Measurements from ENCODE around the gene TNRC18.

The TNRC18 gene

DNA sequence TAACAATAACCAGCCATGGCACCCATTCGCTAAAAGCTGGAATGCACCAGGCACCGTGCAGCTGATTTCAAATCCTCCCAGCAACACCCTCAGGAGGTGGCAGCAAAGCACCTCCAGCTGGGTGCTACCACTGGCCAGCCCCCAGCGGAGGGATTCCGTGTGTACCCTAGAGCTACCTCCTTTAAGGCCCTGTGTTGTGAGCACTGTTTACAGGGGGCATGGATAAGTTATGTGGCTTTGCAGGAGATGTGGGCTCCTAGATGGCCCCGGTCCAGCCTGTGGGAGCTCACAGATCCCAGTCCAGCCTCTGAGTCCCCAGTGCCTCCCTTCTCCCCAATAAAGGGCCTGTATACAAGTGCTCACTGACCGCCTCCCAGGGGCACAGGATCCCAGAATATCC lies 27.1 kb downstream of the TNRC18 start:
- Mint-ChIP-seq H3K36me3 (ENCODE audit: low read depth) (peaks cover 45% of the 10 kb centered on the region), H3K4me3 (no peak overlapping the region)
- TF ChIP-seq, protein P1, sequence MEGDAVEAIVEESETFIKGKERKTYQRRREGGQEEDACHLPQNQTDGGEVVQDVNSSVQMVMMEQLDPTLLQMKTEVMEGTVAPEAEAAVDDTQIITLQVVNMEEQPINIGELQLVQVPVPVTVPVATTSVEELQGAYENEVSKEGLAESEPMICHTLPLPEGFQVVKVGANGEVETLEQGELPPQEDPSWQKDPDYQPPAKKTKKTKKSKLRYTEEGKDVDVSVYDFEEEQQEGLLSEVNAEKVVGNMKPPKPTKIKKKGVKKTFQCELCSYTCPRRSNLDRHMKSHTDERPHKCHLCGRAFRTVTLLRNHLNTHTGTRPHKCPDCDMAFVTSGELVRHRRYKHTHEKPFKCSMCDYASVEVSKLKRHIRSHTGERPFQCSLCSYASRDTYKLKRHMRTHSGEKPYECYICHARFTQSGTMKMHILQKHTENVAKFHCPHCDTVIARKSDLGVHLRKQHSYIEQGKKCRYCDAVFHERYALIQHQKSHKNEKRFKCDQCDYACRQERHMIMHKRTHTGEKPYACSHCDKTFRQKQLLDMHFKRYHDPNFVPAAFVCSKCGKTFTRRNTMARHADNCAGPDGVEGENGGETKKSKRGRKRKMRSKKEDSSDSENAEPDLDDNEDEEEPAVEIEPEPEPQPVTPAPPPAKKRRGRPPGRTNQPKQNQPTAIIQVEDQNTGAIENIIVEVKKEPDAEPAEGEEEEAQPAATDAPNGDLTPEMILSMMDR (IDR thresholded peaks at IDR 0.05; ENCODE audit: unreplicated experiment in 3 of 3): no peak

DNA sequence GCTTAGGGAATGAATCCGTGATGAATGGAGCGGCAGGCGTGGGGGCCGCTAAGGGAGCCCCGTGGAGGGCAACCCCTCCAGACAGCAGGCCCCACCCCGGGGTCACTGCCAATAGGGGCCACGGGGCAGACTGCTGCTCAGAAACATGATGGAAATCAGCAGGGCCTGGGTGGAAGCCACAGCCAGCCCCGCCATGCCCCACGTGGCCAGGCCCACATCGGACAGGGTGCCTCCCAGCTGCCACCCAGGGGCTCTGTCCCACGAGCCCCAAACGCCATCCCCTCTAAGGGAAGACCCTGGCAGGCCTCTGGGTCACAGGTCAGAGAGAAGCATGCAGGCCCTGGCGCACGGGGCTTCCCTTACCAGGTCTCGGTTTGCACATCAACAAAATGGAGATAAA lies 28.4 kb downstream of the TNRC18 start:
- H3K27ac Mint-ChIP-seq: no peak overlapping the region
- H3K27me3 Mint-ChIP-seq (ENCODE audit: low read depth): no peaks in the 10 kb centered on the region
- no peaks in the 10 kb centered on the region for H3K4me1 Mint-ChIP-seq
- H3K4me3 Mint-ChIP-seq: no peak overlapping the region
- peaks cover 43% of the 10 kb centered on the region for H3K36me3 Mint-ChIP-seq (ENCODE audit: low read depth)
- no peaks in the 10 kb centered on the region for H3K9me3 Mint-ChIP-seq
- TF ChIP-seq, protein P1 (IDR thresholded peaks at IDR 0.05; ENCODE audit: unreplicated experiment in 3 of 3): no peak

More for the DNA sequence above, 27.1 kb downstream of the TNRC18 start:
- Mint-ChIP-seq H3K27ac (no peak overlapping the region), H3K27me3 (ENCODE audit: low read depth) (no peaks in the 10 kb centered on the region), H3K9me3 (no peaks in the 10 kb centered on the region), H3K4me1 (no peaks in the 10 kb centered on the region)

DNA sequence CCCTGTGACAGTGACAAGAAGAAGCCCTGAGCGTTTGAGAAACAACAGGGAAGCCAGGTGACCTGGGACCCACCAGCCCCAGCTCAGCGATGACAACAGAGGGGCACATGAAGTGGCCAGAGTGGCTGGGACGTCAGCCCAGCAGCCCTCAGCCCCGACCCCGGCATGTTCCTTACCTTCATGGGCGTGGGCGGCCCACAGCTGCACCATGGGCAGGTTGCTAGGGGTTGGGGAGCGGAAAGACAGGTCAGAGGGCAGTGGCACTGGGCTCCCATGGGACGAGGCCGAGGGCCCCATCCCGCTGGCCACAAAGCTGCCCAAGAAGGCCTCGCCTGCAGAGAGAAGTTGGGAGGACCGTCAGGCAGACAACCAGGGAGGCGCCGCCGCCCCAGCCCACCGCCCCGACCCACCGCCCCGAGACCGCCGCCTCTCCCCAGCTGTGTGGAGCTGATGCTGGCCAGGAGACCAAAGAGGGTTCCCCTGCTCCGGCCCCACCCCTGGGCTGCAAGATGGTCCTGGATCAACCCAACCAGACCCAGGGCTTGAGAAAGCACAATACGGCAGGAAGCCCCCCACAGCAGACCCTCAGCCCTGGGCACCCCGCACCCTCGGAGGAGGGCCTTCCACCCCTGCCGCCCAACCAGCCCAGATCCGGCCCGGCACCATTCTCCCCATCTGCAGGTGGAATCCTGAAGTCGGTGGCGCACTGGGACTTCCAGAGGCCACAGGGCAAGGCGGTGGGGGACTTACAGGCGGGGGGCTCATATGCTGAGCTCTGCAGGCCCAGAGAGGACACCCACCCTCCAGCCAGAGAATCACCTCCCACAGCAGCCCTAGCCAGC lies 29.1 kb downstream of the TNRC18 start:
- no peak overlapping the region for H3K27ac Mint-ChIP-seq
- no peaks in the 10 kb centered on the region for H3K27me3 Mint-ChIP-seq (ENCODE audit: low read depth)
- TF ChIP-seq, protein P1 (IDR thresholded peaks at IDR 0.05; ENCODE audit: unreplicated experiment in 3 of 3): no peak
- H3K9me3 Mint-ChIP-seq: no peaks in the 10 kb centered on the region
- no peak overlapping the region for H3K4me3 Mint-ChIP-seq
- no peaks in the 10 kb centered on the region for H3K4me1 Mint-ChIP-seq
- peaks cover 47% of the 10 kb centered on the region for H3K36me3 Mint-ChIP-seq (ENCODE audit: low read depth)

DNA sequence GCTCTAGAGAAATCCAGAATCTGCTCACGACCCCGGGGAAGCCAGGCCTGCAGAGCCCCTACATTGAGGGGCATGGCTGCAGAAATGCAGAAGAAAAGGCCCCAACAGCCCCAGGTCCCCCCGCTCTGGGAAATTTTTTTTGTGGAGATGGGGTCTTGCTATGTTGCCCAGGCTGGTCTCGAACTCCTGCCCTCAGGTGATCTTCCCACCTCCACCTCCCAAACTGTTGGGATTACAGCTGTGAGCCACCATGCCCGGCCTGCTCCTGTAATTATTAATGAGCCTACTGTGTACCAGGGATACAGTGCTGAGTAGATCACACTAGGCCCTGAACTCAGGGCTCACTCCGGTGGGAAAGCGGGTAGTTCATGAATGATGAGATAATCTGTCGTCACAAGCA lies 29.9 kb downstream of the TNRC18 start:
- TF ChIP-seq, protein P1 (IDR thresholded peaks at IDR 0.05; ENCODE audit: unreplicated experiment in 3 of 3): no peak
- Mint-ChIP-seq H3K27ac (no peak overlapping the region), H3K36me3 (ENCODE audit: low read depth) (peaks cover 41% of the 10 kb centered on the region), H3K4me3 (no peak overlapping the region), H3K4me1 (no peaks in the 10 kb centered on the region), H3K9me3 (no peaks in the 10 kb centered on the region), H3K27me3 (ENCODE audit: low read depth) (no peaks in the 10 kb centered on the region)

DNA sequence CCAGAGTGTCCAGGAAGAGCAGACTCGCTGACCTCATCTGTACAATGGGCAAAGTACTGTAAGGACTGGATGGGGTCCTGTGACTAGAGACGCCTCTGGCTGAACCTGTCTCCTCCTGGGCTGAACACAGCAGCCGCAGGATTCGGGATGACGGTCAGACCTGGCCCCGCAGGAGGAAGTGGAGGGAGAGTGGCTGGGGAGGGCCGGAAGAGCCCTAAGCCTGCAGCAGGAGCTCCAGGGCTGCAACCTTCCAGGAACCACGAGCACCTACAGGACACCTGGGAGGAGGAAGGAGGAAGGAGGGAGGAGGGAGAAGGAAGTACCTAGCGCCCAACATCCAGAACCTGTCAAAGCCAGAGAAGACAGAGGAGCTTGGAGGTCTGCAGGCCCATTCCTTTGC lies 30.3 kb downstream of the TNRC18 start:
- H3K4me1 Mint-ChIP-seq: no peaks in the 10 kb centered on the region
- no peak overlapping the region for H3K27ac Mint-ChIP-seq
- TF ChIP-seq, protein P1 (IDR thresholded peaks at IDR 0.05; ENCODE audit: unreplicated experiment in 3 of 3): no peak
- H3K4me3 Mint-ChIP-seq: no peak overlapping the region
- no peaks in the 10 kb centered on the region for H3K9me3 Mint-ChIP-seq
- H3K27me3 Mint-ChIP-seq (ENCODE audit: low read depth): no peaks in the 10 kb centered on the region
- peaks cover 40% of the 10 kb centered on the region for H3K36me3 Mint-ChIP-seq (ENCODE audit: low read depth)

DNA sequence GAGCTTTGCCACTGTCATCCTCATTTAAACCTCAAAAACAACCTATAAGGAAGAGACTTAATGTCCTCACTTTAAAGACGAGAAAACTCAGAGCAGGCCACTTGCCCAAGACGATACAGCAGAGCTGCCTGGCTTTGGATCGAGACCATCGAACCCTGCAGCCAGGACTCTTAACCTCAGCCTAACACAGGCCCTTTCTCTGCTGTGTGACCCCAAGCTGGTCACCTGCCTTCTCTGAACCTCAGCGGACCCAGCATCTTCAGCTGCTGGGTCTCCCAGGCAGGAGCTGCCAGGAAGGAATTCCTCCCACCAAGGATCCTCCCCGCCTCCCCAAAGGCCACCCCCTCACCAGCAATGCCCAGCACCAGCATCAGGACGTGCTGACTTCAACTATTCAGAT lies 32.7 kb downstream of the TNRC18 start:
- TF ChIP-seq, protein P1 (IDR thresholded peaks at IDR 0.05; ENCODE audit: unreplicated experiment in 3 of 3): no peak
- Mint-ChIP-seq H3K36me3 (ENCODE audit: low read depth) (peaks cover 49% of the 10 kb centered on the region), H3K4me1 (no peaks in the 10 kb centered on the region), H3K27ac (no peak overlapping the region), H3K9me3 (no peaks in the 10 kb centered on the region), H3K27me3 (ENCODE audit: low read depth) (no peaks in the 10 kb centered on the region), H3K4me3 (no peak overlapping the region)

All from nephron (organoid).